Neural progenitor cell (in vitro differentiated cells): ENCODE data around the gene SLC6A5.

Source experiments
- CTCF ChIP-seq: fragments of 200-600 bp; sonication (generic); IDR thresholded peaks from 2 replicates; pipeline ENCODE4 v1.5.1; 2017; ENCODE audit warnings: antibody characterized with exemption, mild to moderate bottlenecking
- EZH2 ChIP-seq: fragments of 200-600 bp; sonication (generic); IDR thresholded peaks from 2 replicates; pipeline ENCODE4 v1.6.1; 2017; ENCODE audit warnings: antibody characterized with exemption, mild to moderate bottlenecking, moderate library complexity

DNA sequence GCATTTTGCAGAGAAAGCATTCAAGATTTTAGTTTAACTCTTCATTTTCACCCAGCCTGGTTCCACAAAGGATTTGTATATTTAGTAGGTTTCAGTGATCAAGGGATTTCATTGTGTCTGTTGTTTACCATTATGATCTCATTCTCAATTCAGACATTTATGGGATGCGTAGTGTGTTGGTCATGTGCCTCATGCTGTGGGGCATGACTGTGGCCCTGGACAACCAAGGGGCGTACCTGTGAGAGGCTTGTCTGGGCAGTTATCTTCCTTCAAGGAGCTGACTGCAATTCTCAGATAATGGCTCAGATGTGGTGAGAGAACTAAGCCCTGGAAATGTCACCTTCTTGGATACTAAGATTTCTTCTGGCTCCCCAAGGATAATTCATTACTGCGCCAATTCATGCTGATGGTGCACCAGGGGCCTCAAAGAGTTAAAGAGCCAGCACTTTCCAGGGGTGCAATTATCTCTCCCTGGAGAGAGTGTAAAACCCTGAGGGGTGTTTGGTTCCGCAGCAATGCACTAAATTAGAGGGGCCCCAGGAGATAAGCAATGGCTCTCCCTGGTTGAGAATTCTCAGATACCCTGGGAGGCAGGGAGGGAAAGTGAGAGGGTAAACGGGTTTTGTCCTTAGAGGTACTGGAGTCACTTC lies 32.2 kb downstream of the SLC6A5 start:
- TF ChIP-seq EZH2 (no peak), CTCF (no peak)
